Skin of body (tissue), 2 donors: Measurements from ENCODE around the gene PDZD2. TPM values are rescaled to one million over a fixed set of nuclear protein-coding genes. Genes with fewer than 3 reads are reported as not detected.
"Not testable (repeated sequence)": the region's sequence is repeated elsewhere in the genome, so short reads cannot be mapped to it uniquely, and the experiment has no call there.

ENCODE experiments used
- DNase-seq: peaks from one replicate; lab custom pipeline; 2025; lab: John Stamatoyannopoulos, UW
- total RNA-seq: library from RNA; depleted of rRNA; stranded (reverse); fragments of >200 nt; gene quantifications from one replicate; pipeline ENCODE4 v1.2.3, GENCODE V29; 2014

PDZD2 gene
- total RNA-seq, 1 donor from 2014 or later: 34.9 TPM

DNA sequence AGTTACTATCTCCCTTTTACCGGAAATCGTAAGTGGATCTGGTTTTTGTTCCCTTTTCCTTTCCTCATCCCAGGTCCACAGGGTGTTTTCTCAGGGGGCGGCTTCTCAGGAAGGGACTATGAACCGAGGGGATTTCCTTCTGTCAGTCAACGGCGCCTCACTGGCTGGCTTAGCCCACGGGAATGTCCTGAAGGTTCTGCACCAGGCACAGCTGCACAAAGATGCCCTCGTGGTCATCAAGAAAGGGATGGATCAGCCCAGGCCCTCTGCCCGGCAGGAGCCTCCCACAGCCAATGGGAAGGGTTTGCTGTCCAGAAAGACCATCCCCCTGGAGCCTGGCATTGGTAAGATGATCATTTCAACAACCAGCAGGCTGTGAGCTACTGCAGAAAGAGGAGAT is 459.4 kb downstream of the PDZD2 start:
- DNase-seq: no peak

DNA sequence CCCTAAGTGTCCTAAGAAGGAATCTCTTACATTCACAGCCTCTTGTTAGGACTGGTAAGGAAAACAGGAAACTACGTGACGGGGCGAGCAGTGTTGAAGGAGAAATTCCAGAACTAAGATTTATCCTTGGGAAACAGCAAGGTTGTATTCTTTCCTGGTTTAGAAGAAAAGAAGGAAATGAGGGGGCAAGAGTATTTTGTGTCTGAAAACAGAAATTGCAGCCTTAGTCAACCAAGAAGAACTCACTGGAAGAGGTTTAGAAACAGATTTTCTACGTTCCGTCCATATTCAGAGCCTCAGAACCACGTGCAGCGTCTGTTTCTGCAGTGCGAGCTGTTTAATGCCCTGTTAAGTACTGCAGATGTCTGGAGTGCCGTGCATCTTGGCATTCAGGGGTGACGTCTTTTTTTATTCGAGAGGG is 460.0 kb downstream of the PDZD2 start:
- DNase-seq: peak; percentile 45

DNA sequence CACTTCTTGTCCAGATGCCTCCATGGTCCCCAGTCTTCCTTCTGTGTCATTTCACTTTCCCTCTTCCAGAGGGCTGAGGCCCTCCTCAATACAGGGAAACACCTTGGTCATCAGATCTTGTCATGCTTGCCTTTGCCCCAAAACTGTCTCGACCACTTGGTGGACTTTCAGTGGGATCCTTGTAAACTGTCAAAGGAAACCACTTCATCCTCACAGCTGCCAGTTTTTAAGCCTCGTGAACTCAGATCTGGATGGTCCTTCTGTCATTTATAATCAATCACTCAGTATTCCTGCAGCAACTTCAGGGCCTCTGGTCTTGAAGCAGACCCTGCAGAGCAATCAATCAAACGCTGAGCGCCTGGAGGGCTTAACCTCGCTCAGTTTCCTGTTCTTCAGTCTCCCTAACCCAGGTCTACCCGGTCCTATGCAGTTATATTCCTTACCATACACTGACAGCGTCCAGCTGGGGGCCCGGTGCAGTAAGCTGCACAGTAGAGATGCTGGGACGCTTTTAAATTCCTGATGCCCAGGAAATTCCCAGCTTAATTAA is 460.6 kb downstream of the PDZD2 start:
- DNase-seq: no peak

DNA sequence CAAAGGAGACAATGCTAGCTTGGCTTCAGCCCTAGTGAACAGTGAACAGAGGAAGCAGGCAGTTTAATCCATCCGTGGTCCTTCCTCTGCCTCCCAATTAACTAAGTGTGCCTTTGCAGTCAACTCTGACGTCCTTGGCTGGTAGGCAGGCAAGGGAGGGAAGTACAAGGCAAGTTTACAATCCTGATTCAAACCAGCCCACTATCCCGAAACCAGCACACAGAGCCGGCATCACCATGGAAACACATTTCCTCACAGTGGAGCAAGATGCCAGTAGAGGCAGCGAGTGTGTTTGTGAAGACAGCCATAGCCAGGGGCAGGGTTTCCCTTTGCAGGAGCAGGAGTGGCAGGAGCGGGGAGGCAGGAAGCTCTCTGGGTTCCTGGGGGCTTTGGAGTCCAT is 461.3 kb downstream of the PDZD2 start:
- DNase-seq: peak; percentile 64

DNA sequence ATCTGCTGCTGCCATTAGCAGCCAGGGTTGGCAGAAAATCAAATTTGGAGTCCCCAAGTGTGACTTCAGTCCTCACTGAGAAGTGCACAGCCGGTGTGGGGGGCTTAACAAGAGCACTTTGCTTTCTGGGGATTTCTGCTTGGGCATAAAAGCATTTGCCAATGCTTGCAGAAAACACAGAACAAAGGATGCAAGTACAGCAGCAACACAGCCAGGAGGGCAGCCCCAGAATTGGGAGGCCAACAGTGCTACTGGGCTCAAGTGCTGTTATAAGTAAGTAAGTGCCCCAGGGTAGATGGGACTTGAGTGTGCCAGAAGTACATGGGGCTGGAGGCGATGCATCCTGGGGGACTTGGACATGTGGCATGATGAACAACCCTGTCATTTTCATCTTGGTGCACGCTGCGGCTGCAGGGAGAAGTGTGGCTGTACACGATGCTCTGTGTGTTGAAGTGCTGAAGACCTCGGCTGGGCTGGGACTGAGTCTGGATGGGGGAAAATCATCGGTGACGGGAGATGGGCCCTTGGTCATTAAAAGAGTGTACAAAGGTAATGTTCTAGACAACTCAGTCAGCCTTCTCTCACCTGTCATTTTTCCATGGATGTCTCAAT is 461.9 kb downstream of the PDZD2 start:
- DNase-seq: no peak

DNA sequence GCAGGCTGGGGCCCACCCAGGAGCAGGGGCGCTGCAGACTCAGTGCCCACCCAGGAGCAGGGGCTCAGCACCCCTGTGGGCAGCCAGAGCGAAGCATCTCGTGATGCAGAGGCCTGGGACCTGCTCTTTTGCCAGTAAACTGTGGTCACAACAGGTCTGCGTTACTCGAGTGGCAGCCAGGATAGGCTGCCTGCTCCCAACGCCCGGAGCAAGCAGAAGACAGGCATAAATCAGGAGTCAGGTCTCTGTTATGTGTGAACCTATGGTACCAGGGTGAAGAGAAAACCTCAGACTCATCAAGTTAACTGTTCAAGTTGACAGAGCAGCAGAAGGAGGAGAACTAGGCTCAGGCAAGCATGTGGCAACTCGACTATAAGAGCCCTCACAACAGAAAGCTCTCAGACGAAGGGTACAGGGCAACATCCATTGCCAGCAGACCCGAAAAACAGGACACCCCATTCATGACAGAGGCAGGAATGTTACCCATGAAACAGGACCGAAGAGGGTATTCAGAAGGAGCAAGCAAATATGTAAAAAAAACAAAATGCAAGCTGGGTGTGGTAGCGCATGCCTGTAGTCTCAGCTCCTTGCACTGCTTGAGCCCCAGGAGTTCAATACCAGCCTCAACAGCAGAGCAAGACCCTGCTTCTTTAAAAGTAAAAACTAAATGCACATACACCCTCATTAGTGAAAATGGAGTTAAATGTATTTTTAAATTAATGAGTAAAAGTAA is 463.5 kb downstream of the PDZD2 start:
- DNase-seq: no peak

DNA sequence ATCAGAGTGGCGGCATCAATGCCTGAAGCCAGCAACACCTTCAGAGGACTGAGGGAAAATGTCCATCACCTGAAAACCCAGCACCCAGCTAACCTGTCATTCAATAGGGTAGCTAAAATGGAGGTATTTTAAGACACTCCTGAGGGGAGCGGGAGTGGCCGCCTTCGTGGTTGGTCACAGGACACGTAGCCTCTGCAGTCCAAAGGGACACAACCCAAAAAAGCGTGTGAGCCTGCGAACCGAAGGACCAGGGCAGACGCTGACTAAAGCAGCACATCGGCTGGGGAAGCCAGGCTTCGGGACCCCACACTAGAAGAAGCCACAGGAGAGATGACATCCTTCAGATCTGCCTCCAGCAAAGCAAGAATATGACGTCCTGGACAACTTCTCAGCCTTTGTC is 464.6 kb downstream of the PDZD2 start:
- no peak for DNase-seq

DNA sequence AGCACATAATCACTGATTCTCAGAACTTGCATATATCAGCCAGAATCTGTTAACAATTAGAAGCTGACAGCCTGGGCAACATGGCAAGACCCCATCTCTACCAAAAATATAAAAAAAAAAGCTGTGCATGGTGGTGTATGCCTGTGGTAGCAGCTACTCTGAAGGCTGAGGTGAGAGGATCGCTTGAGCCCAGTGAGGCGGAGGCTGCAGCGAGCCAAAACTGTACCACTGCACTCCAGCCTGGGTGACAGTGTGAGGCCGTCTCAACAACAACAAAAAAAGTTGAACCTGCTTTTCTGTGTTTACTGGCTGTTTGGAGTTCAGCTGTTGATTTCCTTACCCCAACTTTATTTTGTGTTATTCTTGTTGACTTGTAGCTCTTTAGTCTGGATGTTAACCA is 468.4 kb downstream of the PDZD2 start:
- no peak for DNase-seq

DNA sequence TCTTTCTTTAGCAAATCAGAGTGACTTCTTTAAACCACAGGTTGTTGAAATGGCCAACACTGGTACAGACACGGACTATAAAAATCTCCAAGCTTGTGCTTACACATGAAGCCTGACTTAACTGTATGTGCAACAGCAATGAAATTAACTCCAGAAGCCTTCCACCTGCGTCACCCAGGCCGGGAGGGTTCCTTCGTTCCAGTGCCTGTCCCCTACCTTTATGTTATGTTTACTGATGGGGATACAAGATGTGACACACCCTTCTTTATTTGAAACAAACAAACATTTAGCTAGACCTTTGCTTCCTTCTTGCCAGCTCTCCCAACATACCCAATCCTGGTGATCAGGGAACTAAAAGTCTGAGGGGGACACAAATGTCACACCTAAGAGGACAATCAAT is 469.2 kb downstream of the PDZD2 start:
- DNase-seq: no peak

DNA sequence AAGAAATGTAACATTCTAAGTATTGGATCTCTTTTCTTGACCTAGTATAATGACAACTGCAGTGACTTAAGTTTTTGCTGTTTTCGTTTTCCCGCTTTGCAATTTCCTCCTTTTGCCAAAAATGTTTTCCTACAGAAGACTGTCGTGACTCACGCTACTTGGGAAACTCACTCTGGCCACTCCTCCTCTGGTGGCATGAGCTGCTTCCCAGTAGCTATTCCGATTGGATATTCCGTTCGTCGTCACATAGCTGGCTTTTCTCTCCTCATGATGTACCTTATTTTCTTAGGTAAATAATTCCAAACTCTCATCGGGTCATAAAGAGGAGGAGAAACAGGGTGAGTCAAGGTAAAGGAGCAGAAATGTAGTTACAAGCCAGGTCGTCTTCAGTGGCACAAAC is 470.3 kb downstream of the PDZD2 start:
- no peak for DNase-seq

DNA sequence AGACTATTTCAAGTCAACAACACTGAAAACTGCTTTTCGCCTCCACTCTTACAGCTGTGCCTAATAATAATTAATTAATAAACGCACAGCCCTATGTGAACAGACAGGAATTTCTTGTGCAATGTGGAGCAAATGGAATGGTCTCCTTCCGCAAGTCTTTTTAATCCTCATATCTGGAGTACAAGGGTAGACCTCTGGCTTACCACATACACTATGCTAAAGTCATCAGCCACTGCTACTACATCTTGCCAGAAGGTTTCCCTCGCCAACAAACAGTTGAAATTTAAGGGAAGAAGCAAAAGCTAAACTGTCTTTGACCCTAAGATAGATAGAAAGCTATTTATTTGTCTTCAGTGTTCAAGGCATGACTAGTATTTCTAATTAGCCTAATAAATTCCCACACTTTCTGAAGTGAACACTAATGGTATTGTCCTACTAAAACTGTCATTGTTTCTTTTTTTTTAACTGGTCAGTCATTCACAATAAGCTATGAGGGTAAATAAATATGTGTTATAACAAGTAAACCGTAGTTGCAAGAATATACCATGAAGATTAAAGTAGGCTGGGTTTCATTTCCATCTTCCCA is 471.3 kb downstream of the PDZD2 start:
- no peak for DNase-seq

DNA sequence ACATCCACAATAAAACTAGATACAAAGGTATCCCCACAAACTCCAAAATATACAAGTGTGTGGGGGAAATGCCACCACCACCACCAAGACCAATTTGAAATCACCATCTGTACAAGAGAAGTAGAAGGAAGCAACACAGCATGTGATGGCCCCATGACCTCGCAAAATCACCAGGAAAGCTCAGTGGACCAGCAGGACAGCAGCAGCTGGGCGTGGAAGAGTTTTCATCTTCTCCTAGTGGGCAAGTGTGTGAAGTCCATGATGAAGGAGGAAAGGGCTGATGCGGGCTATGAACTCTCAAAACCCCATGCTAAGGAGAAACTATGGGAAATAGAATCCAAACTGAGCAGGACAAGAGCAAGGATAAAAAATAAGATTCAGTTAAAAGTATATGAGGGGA is 477.1 kb downstream of the PDZD2 start:
- DNase-seq: no peak

DNA sequence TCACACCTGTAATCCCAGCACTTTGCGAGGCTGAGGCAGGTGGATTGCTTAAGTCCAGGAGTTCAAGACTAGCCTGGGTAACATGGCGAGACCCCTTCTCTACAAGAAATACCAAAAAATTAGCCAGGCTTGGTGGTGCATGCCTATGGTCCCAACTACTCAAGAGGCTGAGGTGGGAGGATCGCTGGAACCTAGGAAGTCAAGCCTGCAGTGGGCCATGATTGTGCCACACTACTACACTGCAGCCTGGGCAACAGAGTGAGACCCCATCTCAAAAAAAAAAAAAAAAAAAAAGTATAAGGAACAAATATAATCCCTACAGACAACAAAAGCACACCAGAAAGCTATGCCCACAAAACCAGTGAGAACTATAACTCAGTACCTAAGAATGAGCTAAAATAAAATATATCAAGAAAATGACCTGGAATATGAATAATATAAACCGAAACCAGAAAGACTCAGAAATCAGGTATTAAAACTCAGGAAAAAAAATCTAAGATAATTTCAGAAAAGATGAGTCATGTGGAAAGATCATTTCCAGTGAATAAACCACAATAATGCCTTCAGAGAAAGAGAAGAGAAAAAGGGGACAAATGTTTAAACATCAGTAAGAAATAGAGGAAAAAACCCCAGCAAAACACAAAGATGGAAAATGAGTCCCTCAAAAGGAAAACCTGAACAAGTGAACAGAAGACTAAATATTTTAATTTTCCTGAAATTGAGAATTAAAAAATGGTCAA is 477.8 kb downstream of the PDZD2 start:
- DNase-seq: no peak

DNA sequence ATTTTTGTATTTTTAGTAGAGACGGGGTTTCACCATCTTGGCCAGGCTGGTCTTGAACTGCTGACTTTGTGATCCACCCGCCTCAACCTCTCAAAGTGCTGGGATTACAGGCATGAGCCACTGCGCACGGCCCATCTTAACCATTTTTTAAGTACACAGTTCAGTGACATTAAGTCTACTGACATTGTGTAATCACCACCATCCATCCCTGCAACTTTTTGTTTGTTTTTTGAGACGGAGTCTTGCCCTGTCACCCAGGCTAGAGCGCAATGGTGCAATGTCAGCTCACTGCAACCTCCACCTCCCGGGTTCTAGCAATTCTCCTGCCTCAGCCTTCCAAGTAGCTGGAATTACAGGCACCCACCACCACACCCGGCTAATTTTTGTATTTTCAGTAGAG is 480.0 kb downstream of the PDZD2 start:
- not testable (repeated sequence) for DNase-seq

DNA sequence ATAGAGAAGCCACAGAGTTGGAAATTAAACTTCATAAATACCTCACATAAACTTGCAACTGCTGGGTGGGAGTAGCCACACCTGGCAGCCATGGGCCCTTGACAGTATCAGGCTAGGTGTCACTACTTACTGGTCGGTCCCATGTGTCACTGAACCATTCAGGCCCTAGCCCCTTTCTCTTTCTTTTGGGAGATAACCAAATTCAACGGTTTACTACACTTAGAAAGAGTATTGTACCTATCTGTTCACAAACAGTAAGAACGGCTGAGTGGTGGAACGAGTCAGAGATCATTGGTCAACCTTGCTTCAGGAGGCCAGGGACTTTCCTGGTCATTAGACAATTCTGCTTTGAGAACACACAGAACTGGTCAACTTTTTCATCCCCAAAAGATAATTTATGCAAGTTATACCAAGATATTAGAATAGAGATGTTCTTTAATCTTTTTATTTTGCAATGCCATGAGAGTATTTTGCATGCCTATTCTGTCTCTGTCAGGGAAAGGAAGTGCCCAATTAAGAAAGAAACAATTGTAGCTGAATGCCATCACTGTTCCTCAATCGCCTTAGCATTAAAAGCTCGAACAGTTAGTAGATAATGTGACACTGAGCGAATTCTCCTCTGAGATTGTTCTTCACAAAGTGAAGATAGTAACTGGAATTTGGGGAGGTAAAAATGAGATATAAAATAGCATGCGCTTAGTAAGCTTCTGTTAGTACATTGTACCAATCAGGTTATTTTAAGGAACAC is 484.3 kb downstream of the PDZD2 start:
- DNase-seq: no peak

DNA sequence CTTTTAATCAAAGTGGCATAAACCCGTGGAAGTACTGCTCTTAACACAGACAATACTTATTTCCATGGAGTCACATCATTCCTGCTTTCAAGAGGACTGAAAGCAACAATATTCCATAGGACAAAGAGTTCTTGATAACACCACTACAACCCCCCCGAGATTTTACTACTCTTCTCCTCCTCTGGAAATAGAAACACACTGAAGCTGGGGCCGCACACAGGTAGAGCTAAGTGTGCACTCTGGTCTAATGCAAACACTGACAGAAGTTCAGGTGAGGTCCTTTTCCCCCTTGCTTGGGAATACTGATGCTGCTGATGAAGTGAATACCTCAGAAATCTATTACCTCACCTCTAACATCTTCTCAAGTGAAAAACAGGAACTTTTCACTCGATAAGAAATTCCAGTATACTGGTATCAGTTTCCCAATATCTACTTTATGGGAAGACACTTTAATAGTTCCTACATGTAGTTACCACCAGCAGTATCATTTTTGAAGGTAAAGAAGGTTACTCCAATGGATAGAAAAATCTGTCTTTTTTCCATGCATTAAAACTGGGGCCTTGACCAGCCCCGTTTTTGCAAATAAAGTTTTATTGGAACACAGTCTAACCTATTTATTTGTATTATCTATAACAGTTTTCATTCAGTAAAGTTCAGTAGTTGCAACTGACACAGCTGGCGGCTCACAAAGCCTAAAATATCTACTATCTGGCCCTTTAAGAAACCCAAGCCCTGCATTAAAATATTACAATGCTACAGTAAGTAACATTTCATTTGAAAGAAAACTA is 485.2 kb downstream of the PDZD2 start:
- DNase-seq: no peak

DNA sequence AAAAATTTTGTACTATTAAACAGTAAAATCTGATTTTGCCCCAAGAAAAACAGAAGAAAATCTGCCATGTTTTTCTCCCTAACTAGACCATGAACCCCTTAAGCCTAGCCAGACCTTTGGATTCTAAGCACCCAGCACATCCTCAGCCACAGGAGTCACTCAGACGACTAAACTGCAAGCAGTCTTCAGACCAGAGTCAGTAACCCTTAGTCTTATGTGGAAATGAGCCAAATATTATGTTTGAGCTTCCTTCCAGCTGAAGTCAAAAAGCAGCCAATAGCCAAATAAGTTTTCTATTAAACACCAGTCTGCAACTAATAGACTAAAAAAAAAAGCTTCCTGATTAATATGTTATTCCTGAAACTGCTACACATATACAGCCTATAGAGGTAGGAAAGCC is 487.8 kb downstream of the PDZD2 start:
- DNase-seq: peak; percentile 26

DNA sequence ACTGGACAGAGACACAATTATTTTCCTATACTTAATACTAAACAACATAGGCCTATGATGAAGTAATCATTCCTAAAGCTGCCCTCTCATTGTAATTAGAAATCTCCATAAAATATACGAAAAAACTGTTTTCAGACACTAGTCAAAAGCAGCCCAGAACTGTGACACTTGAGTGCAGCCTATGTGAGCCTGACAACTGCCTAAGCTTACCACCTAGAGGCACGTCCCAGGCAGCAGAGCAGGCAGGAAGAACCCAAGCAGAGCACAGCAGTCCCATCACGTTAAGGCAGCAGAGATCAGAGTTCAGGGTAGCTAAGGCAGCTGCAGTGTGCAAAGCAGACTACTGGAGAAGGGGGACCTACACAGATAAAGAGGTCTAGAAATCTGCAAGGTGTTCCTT is 488.8 kb downstream of the PDZD2 start:
- no peak for DNase-seq

DNA sequence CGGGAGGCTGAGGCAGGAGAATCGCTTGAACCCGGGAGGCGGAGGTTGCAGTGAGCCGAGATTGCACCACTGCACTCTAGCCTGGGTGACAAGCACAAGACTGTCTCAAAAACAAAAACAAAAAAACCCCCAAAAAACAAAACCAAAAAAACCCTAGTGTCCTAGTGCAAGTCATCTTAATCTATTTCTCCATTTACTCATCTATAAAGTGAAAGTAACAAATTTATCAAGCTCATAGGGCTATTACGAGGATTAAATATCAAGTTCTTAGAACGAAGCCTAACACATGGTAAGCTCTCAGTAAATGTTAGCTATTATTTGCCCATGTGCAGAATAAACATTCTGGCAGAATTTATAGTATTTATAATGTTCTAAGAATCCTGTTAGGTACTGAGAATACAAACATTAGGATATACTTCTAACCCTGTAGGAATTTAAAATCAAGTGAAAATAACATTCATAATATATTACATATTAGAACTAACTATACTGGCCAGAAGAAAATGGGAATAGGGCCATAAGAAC is 490.2 kb downstream of the PDZD2 start:
- DNase-seq: no peak

DNA sequence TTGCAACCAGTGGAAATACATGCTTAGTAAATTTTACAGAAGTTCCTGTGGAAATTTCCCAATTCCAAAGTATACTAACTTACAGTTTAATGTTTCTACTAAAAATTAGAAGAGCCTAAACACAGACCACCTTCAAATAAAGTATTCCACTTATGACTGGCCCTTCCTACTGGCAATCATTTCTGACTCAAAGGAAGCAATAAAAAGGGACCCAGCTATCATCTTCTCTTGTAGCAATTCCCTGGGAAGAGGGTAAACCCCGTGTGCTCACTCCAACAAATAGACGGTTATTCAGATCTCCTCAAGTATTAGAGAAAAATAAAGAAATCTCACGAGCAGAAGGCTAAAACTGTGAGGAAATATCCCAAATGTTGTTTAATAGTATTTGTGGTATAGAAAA is 491.9 kb downstream of the PDZD2 start:
- DNase-seq: no peak
